Breast epithelium (tissue), 3 donors: ENCODE data around the gene GNG12.

Experiments
- CTCF ChIP-seq, 3 donors: fragments of 450-650 bp; IDR thresholded peaks; one replicate each; pipeline ENCODE4 v1.5.1; 2016 to 2017; ENCODE audit warnings: antibody characterized with exemption in 3 of 3, mild to moderate bottlenecking in 3 of 3, moderate library complexity in 3 of 3
- POLR2AphosphoS5 ChIP-seq, 3 donors: sonication (generic); formaldehyde crosslinking; IDR thresholded peaks; one replicate each; pipeline ENCODE4 v1.6.1; 2017; ENCODE audit warnings: antibody characterized with exemption in 3 of 3

DNA sequence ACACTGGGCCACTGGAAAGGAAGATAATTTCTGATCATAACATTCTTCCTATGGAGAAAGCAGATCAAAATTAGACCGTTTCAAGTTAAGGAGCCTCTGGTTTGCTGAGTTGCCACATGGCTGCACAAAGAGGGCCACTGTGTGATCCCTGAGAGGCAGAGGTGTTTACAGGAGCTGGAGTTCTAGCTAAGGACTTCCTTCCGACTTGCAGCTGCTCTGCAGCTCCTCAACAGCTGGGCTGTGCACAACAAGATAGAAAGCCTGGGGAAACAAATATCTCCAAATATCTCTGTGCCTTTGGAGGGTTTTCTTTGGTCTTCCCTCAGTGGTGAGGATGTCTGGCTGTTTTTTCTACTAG, 121.4 kb downstream of the GNG12 start:
- TF ChIP-seq POLR2AphosphoS5 (IDR thresholded peaks at IDR 0.05): no peak
- TF ChIP-seq CTCF (IDR thresholded peaks at IDR 0.05): no peak
